HG03558 (cell line): ENCODE data around the gene TP73.

Source experiments
- ATAC-seq: cut with Tn5 transposase; IDR thresholded peaks from one replicate; pipeline ENCODE4 v1.9.1; 2021; ENCODE audit warnings: moderate number of reproducible peaks; ENCODE audit not compliant: unreplicated experiment; ENCODE audit errors: extremely low read depth

The TP73 gene

DNA sequence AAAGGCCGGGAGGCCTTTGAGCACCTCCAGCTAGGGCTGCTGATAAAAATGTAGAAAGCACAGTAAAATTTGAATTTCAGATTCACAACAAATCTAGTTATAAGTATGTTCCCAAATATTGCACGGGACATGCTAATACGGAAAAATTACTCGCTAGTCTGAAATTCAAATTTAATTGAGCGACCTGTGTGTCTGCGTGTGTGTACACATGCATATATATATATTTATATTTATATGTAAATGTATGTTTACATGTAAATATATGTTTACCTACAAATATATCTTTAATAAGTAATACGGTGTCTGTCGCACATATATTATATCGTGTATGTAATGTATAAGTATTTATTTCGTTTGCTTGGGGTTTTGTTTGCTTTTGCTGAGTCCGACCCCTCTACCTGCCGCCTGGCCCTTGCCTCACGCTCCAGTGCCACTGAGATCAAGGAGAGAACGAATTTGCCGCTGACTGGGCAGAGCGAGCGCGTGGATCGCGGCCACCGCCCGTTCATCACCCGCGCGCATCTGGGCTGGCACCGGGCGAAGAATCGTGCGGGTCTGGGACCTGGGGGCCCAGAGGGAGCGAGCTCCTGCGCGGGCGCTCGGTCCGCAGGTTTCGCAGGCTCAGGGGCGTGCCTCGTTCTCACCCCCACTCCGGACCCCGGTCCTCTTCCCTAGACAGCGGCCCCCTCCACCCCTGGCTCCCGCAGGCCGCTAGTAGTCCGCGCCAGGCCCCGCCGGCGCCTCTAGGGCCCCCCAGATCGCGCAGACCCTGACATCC lies 1.9 kb upstream of the TP73 start:
- ATAC-seq, result no peak

DNA sequence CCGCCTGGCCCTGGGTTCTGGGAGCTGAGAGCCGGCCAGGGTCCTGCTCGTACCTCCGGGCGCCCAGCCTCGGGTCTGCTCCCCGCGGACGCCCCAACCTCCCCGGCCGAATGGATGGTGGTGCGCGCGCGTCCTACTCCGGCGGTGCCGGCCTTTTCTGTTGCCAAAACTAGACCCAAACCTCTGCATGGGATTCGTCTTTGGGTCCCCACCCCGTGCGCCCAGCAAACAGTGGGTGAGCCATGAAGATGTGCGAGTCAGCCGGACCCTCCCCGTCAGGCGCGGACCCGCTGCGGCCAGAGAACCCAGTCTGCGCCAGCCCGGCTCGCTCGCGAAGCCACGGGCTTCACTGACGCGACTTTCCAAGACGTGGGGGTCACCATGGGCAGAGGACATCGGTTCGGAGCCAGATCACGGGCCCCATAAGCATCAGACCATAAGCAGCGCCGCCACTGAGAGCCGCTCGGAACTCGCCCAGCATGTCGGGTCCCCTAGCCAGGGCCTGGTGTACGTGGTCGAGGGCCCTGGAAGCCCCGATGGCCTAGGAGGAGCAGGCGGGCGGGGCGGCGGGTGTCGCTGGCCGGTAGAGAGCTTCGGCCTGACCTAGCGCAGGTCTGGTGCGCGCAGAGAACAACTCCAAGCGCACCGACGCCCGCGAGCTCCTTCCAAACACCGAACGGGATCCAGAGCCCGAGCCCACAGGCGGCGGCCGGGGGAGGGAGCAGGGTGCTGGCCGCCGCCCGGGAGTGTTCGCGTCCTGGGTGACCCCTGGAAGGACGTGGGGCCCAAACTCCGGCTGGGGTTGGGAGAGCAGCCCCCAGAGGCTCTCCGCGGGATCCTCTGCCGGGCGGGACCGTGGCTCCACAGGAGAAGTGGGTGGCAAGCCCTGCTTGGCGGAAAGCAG lies 1.0 kb upstream of the TP73 start:
- no peak for ATAC-seq

DNA sequence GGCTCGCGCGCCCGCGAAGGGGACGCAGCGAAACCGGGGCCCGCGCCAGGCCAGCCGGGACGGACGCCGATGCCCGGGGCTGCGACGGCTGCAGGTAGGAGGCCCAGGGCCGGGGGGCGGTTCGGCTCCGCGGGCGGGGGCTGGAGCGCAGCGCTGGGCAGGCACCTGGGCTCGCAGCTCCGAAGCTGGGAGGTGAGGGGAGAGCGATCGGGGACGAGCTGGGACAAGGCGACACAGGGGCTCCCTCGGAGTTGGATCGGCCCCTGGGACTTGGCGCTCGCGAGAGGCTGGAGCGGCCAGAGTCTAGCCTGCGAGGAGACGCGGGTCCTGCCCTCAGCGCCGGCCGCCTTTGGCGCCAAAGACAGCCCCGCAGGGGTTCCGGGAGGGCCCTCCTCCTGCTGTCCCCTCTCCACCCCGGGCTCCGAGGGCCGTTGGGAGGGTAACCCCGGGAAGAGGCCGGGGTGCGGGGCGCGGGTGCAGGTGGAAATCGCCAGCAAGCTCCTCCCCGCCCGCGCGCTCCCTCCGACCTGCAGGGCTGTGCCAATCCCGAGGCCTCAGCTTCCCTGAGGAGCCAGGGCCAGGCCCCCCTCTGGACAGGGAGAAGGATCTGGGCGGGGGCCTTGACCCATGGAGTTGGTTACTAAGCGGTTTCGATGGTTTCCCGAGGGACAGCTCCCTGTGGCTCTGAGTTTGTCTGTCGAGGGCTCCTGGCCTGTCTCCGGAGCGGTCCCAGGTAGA lies 401 bp downstream of the TP73 start:
- no peak for ATAC-seq

- no peak for ATAC-seq
Observed at GRCh38 chr1:3653286-3653618, 936 bp downstream of the TP73 start.

DNA sequence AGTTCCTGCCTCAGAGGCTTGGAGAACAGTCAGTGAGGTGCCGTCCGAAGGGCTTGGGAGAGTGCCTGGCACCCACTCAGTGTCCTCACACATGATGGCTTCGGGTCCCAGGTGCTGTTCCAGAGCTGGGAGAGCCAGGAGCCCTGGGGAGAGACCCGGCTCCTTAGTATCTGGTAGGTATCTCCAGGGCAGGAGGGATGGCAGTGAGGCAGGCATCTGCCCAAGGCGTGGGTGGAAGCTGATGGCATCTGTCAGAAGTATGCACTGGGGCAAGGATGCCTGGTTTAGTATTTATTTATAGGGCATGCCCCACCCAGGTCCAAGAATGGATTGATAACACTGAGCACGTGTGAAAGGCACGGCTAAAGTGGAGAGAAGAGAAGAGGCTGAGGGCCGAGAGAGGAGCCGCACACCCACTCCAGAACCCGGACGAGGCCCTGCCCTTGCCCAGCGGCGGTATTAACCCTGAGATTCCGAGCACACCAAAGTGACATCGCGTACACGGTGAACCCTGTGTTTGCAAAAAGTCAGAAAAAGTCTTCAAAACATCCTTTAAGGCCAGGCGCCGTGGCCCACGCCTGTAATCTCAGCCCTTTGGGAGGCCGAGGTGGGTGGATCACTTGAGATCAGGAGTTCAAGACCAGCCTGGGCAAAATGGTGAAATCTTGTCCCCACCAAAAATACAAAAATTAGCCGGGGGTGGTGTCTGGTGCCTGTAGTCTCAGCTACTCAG lies 2.4 kb downstream of the TP73 start:
- no peak for ATAC-seq

- peak; percentile 50 for ATAC-seq
Observed at GRCh38 chr1:3656450-3657095, 4.3 kb downstream of the TP73 start.

GRCh38 chr1:3657096-3657475 lies 4.8 kb downstream of the TP73 start:
- no peak for ATAC-seq

DNA sequence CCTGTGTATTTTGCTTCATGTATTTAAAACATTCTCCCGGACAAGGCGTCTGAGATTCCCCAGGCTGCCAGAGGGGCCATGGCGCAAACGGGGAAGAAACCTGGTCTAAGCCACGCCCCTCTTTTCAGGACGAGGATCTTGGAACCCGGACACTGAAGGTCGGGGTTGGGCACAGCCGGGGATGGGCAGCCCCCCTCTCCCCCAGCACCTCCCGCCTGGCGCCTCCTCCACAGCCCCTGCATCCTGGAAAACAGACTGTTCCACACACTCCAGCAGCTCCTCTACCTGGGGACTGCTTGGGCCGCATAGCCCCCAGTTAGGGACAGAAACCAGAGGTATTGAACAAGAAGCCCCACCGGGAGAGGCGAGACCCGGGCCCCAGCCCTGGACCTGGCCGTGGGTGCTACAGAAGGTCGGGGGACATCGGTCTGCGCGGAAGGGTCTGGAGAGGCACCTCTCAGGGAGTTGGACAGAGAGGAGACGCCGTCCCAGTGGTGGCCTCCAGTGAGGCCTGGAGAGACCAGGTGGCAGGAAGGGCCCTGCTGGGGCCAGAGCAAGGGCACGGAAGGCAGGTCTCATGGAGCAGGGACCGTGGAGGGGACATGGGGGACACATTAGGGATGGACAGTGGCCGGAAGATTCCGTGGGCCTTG lies 5.4 kb downstream of the TP73 start:
- ATAC-seq, result no peak

- ATAC-seq, result no peak
Observed at GRCh38 chr1:3658231-3658615, 5.9 kb downstream of the TP73 start.

- no peak for ATAC-seq
Observed at GRCh38 chr1:3659093-3659492, 6.8 kb downstream of the TP73 start.

GRCh38 chr1:3660704-3661103 lies 8.4 kb downstream of the TP73 start:
- ATAC-seq, result no peak

DNA sequence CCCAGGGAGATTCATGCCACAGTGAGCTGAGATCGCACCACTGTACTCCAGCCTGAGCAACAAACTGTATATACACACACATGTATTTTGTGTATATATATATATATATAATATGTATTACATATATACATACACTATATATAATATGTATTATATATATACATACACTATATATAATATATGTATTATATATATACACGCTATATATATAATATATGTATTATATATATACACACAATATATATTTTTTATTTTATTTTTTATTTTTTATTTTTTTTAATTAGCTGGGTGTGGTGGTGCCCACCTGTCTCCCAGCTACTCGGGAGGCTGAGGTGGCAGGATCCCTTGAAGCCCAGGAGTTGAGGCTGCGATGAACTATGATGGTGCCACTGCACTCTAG lies 9.3 kb downstream of the TP73 start:
- ATAC-seq, result no peak

GRCh38 chr1:3662080-3662671 lies 9.9 kb downstream of the TP73 start:
- no peak for ATAC-seq

DNA sequence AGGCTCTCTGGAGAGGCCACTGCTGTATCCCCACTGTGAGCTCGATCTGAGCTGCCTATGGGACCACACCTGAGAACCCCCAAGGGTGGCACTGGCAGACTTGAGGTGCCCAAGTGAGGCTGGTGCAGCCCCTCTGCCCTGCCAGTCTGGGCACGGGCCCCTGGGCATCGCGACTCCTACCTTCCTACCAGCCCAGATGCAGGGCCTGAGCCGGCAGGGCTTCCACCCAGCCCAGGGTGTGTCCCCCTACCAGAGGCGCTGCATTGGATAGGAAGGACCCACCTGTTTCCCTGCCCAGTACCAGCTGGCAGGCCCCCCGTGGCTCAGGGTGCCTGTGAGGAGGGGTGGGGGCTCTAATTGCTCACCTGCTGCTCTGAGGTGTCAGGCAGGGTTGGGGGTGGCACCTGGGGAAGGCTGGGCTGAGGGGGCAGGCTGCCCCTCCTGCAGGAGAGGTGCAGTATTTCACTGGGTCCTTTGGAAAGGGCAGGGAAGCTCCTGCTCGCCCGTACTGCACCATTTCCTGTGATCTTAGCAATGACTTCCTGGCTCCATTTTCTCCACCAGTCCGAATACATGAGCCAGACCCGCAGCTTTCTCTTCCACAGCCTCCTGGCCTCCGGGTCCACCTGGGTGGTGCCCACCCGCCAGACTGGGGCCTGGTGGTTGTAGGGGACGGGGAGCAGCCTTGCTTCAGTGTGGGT lies 11.8 kb downstream of the TP73 start:
- ATAC-seq, result no peak

DNA sequence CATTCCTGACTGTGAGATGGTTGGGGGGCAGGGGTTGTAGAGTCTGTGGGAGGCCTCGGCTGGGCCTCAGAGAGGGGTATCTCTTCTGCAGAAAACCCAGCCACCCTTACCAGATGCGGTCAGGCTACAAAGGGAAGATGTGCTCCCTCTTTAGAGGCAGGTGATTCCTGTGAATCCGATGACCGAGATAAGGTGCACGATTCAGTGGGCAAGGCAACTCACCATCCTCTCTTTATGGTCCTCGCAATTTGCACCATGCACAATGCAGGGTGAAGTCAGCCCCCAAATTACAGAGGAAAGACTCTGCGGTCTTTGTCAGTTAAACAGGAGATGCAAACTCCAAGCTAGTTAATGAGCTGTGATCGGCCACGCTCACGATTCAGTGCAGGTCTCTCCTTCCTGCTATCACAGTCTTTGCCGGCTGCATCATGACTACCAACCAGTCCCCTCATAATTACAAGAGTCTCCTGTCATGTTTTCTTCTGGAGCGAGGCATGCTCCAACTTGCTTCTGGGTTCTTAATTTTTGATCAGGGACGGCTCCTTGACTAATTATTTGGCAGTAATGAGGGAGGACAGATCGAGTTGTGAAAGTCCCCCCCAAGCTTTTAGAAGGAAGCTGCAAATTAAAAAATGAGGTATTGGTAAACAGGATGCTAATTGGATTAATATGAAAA lies 12.5 kb downstream of the TP73 start:
- no peak for ATAC-seq

- no peak for ATAC-seq
Observed at GRCh38 chr1:3668148-3668547, 15.8 kb downstream of the TP73 start.

DNA sequence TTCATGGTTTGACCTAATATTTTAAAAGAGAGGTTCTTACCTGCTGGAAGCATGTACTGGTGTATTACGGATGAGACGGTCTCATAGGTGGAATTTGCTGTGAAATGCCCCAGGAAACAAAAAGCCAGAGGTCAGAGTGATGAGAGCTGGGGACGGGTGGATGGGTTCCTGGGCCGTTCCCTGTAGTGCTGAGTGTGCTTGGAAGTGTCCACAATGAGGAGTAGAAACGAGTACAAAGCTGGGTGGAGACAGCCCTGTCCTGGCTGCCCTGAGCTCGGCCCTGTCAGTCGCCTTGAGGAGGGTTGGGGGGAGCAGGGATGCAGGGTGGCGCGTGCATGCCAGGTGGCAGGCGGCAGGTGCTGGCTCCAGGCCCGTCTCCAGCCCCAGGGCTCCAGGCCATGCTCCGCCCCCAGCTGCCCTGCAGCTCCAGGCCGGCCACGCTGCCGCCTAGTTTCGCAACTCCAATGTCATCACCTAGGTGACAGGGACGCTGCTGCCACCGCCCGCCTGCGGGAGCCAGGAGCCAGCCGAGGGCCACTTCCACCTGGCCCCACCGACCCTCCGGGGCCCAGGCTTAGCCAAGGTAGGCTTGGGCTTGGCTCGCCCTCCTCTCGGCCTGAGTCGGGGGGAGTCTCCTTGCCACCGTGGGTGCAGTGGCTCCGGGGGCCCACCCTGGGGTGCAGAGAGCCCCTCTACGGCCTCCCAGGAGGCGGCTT lies 16.4 kb downstream of the TP73 start:
- no peak for ATAC-seq
